ENCODE measurements around the gene CARM1.
A peak's percentile ranks its signal among the peaks of the same experiment; 100 is the strongest.

Gene CARM1

DNA sequence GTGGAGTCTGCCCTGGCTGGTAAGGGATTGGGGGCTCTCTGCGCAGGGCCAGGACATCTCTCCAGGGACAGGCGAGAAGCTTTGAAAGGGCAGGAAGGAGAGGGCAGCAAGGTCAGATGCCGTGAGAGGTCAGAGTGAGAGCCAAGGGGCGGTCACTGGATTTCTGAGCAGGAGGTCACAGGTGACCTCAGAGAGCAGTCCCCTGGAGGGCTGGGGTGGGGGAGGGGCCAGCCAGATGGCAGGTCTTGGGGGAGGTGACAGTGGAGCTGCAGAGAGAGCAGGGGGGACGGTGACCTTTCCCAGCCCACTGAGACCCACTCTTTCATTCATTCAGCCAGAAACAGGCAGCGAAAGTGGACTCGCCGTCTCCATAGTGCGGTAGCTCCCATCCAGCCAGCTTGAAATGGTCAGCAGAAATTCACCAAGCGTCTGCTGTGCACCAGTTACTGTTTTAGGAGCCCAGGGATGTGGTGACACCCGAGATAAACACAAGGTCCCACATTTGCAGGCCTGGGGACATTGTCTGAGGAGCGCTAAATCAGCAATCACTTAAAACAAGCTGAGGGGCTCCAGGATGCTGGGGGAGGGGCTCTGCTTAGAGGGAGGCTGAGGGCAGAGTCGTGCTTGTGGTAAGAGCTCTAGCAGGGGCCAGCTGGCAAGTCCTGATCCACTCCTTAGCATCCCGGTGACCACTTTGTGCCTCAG is 10.2 kb downstream of the CARM1 start:
- H3K9ac ChIP-seq (ENCODE audit: low read length) = no peak overlapping the region
- H3K4me1 ChIP-seq (ENCODE audit: control insufficient read depth, insufficient read depth, low read length) = peaks cover 17% of the 10 kb centered on the region

DNA sequence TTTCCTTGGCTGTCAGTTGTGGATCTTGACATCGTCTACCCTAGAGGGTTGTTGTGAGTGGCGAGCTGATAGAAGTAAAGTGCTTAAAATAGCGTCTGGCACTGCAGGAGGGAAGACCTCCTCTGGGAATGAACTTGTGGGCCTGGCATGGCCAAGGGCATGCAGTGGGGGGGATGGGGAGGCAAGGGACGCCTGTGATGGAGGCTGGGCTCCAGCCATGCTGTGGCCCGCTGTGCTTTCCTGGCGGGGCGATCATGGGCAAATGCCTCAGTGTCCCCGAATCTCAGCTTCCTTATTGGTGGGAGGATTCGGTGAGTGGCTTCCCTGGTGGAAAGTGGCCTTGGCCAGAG is 10.7 kb downstream of the CARM1 start:
- no peak overlapping the region for H3K9ac ChIP-seq (ENCODE audit: low read length)
- H3K36me3 ChIP-seq (ENCODE audit: control insufficient read depth, insufficient read depth, low read length, severe bottlenecking) = no peaks in the 10 kb centered on the region
- H3K27me3 ChIP-seq (replicated peaks; ENCODE audit: control insufficient read depth, insufficient read depth, low read length) = no peaks in the 10 kb centered on the region
- H3K4me3 ChIP-seq (ENCODE audit: low read length) = no peak overlapping the region
- no peaks in the 10 kb centered on the region for H3K9me3 ChIP-seq (ENCODE audit: control insufficient read depth, low read length)
- no peak for DNase-seq (ENCODE audit: low read depth)
- H3K4me1 ChIP-seq (ENCODE audit: control insufficient read depth, insufficient read depth, low read length) = peaks cover 16% of the 10 kb centered on the region

More for the DNA sequence above, 10.2 kb downstream of the CARM1 start:
- Histone ChIP-seq H3K9me3 (ENCODE audit: control insufficient read depth, low read length) (no peaks in the 10 kb centered on the region), H3K4me3 (ENCODE audit: low read length) (no peak overlapping the region), H3K27me3 (replicated peaks; ENCODE audit: control insufficient read depth, insufficient read depth, low read length) (no peaks in the 10 kb centered on the region), H3K36me3 (ENCODE audit: control insufficient read depth, insufficient read depth, low read length, severe bottlenecking) (no peaks in the 10 kb centered on the region)
- DNase-seq (ENCODE audit: low read depth) = no peak

DNA sequence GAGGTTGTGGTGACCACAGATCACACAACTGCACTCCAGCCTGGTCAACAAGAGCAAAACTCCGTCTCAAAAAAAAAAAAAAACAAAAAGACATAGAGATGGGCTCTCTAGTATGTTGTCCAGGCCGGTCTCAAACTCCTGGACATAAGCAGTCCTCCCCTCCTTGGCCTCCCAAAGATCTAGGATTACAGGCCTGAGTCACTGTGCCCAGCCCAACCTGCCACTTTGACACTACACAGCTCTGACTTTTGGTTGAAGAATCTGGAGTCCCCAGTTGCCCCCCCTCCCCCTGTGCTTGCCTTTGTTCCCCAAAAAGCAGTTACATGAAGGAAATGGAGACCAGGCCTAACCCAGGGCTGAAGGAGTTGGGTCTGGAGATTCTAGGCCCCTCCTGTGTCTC is 12.9 kb downstream of the CARM1 start:
- Histone ChIP-seq H3K9me3 (ENCODE audit: control insufficient read depth, low read length) (no peaks in the 10 kb centered on the region), H3K4me3 (ENCODE audit: low read length) (no peak overlapping the region)
- DNase-seq (ENCODE audit: low read depth) = peak; percentile 95

DNA sequence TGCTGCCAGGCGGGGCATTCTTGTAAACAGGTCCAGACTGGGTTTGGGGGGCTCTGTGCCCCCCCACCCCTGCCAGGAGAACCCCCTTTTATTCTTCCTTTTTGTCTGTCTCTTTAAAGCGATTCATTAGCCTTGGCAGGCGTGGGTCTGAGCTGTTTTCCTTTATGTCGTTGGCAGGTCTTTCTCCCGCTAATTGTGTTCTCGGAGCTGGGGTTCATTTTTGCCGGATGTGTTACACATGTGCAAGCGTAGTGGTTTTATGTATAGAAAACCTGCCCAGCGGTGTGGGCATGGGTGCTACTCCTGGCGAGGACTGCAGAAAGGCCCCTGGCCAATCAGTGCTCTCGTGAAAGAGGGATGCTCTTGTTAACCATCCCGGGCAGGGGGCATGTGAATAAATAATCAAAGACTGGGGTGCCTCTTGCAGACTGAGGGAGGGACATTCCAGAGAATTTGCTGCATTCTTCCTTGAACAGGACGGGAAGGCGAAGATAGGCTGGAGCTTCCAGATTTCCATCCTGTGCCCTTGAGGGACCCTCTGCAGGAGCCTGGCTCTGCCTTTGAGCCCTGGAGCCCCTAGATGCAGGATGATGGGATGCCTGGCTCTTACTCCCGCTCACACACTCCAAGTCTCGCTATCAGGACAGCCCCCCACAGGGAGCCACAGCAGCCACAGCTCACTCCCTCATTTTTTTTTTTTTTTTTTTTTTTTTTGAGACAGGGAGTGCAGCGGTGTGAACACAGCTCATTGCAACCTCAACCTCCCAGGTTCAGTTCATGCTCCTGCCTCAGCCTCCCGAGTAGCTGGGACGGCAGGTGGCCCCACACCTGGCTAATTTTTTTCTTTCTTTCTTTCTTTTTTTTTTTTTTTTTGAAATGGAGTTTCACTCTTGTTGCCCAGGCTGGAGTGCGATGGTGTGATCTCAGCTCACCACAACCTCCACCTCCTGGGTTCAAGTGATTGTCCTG is 14.1 kb downstream of the CARM1 start:
- H3K9me3 ChIP-seq (ENCODE audit: control insufficient read depth, low read length) = no peaks in the 10 kb centered on the region
- H3K36me3 ChIP-seq (ENCODE audit: control insufficient read depth, insufficient read depth, low read length, severe bottlenecking) = no peaks in the 10 kb centered on the region
- H3K4me3 ChIP-seq (ENCODE audit: low read length) = no peak overlapping the region
- no peak overlapping the region for H3K9ac ChIP-seq (ENCODE audit: low read length)
- DNase-seq (ENCODE audit: low read depth) = peak; percentile 51
- peaks cover 10% of the 10 kb centered on the region for H3K4me1 ChIP-seq (ENCODE audit: control insufficient read depth, insufficient read depth, low read length)
- no peaks in the 10 kb centered on the region for H3K27me3 ChIP-seq (replicated peaks; ENCODE audit: control insufficient read depth, insufficient read depth, low read length)

More for the DNA sequence above, 12.9 kb downstream of the CARM1 start:
- Histone ChIP-seq H3K4me1 (ENCODE audit: control insufficient read depth, insufficient read depth, low read length) (peaks cover 10% of the 10 kb centered on the region), H3K9ac (ENCODE audit: low read length) (no peak overlapping the region), H3K36me3 (ENCODE audit: control insufficient read depth, insufficient read depth, low read length, severe bottlenecking) (no peaks in the 10 kb centered on the region), H3K27me3 (replicated peaks; ENCODE audit: control insufficient read depth, insufficient read depth, low read length) (no peaks in the 10 kb centered on the region)

DNA sequence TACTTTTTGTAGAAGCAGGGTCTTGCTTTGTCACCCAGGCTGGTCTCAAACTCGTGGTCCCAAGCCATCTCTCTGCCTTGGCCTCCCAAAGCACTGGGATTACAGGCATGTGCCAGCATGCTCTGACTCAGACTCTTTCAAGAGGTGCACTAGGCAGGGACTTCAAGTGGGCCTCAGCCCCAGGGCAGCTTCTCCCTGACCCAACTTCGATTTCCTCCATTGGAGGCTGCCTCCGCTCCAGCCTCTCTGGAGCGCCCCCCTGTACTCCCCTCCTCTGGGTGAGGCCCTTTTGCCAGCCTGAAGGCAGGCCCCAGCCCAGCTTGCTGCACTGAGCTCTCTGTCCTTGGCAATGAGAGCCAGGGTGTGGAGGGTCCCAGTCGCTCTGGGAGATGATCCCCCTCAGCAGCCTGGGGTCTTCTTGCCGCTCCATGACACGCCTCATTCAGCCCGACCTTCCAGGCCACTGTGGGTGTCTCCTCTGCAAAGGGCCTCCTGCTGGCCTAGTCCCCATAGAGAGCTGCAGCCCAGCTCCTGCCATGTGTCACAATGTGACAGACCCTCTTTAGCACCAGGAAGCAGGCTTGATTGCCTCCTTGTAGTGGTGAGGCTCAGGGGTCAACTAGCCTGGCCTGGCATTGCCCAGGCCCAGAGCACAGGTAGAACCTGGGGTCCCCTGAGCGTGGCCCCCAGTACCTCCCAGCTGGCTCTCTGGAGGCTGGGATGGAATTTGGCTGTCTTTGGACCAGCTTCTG is 16.4 kb downstream of the CARM1 start:
- peaks cover 9% of the 10 kb centered on the region for H3K4me1 ChIP-seq (ENCODE audit: control insufficient read depth, insufficient read depth, low read length)
- no peak overlapping the region for H3K9ac ChIP-seq (ENCODE audit: low read length)
- H3K36me3 ChIP-seq (ENCODE audit: control insufficient read depth, insufficient read depth, low read length, severe bottlenecking) = no peaks in the 10 kb centered on the region
- DNase-seq (ENCODE audit: low read depth) = peak; percentile 51
- no peaks in the 10 kb centered on the region for H3K9me3 ChIP-seq (ENCODE audit: control insufficient read depth, low read length)
- no peaks in the 10 kb centered on the region for H3K27me3 ChIP-seq (replicated peaks; ENCODE audit: control insufficient read depth, insufficient read depth, low read length)
- no peak overlapping the region for H3K4me3 ChIP-seq (ENCODE audit: low read length)

DNA sequence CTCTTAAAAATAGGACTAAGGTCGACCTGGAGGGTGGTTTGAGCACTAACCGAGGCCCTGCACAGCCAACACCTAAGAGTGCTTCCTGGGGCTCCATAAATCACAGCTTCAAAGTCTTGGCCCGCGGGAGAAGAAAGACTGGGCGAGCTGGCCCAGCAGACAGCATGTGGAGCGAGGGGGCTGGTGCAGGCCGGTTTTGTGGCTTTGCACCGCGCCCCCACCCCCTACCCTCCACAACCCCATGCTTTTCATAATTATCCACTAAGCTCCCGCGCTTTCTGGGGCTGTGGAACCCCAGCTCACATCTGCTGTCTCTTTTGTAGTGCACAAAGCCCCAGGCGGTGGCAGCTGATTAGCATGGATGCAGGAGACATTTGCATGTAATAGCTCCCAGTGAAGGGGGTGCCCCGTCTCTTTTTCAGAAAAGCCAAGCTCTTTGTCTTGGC is 17.1 kb downstream of the CARM1 start:
- H3K36me3 ChIP-seq (ENCODE audit: control insufficient read depth, insufficient read depth, low read length, severe bottlenecking) = no peaks in the 10 kb centered on the region
- H3K4me3 ChIP-seq (ENCODE audit: low read length) = no peak overlapping the region
- H3K4me1 ChIP-seq (ENCODE audit: control insufficient read depth, insufficient read depth, low read length) = peaks cover 9% of the 10 kb centered on the region
- H3K9me3 ChIP-seq (ENCODE audit: control insufficient read depth, low read length) = no peaks in the 10 kb centered on the region
- no peaks in the 10 kb centered on the region for H3K27me3 ChIP-seq (replicated peaks; ENCODE audit: control insufficient read depth, insufficient read depth, low read length)
- no peak for DNase-seq (ENCODE audit: low read depth)
- H3K9ac ChIP-seq (ENCODE audit: low read length) = no peak overlapping the region

DNA sequence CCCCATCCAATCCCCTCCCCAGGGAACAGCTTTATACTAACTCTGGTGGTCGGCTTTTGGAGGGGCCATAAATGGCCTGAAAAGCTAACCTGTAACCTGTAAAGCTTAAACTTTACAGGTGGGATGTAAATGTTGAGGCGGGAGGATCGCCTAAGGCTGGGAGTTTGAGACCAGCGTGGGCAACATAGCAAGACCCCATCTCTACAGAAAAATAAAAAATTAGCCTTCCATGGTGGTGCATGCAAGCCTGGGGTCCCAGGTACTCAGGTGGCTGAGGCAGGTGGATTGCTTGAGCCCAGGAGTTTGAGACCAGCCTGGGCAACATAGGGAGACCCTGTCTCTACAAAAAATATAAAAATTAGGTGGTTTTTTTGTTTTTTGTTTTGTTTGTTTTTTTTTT is 18.5 kb downstream of the CARM1 start:
- peaks cover 6% of the 10 kb centered on the region for H3K4me1 ChIP-seq (ENCODE audit: control insufficient read depth, insufficient read depth, low read length)
- H3K9ac ChIP-seq (ENCODE audit: low read length) = no peak overlapping the region
- H3K36me3 ChIP-seq (ENCODE audit: control insufficient read depth, insufficient read depth, low read length, severe bottlenecking) = no peaks in the 10 kb centered on the region
- H3K27me3 ChIP-seq (replicated peaks; ENCODE audit: control insufficient read depth, insufficient read depth, low read length) = no peaks in the 10 kb centered on the region
- no peaks in the 10 kb centered on the region for H3K9me3 ChIP-seq (ENCODE audit: control insufficient read depth, low read length)
- DNase-seq (ENCODE audit: low read depth) = no peak
- H3K4me3 ChIP-seq (ENCODE audit: low read length) = no peak overlapping the region

DNA sequence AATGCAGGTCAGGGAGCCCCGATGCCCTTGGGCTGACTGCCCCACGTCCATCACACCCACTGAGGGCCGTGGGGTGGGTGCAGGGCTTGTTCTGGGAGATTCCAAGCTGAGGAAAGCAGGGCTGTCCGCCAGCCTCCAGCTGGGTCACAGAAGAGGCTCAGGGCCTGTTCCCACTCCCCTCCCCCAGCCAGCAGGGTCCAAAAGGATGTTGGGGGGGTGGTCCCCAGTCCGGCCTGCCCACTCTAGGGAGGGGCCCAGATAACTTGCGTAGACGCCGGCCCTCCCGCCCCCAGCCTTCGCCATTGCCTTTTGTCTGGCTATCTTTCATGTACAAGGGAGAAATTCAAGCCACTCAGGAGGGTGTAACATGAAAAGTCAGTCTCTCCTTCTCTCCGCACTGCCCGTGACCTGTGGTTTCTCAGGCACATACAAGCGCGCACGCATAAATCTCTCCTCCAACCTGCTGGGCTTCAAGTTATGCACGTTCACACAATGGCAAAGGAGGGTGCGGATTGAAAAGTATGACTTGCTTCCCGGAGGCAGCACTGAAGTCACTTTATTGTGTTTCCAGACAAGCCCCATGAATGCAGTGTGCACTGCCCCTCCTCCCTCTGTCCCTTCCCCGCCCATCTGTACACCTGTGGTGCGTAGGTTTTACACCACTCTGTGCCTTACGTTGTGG is 20.2 kb downstream of the CARM1 start:
- Histone ChIP-seq H3K9me3 (ENCODE audit: control insufficient read depth, low read length) (no peaks in the 10 kb centered on the region), H3K4me3 (ENCODE audit: low read length) (no peak overlapping the region), H3K9ac (ENCODE audit: low read length) (no peak overlapping the region), H3K36me3 (ENCODE audit: control insufficient read depth, insufficient read depth, low read length, severe bottlenecking) (no peaks in the 10 kb centered on the region), H3K27me3 (replicated peaks; ENCODE audit: control insufficient read depth, insufficient read depth, low read length) (no peaks in the 10 kb centered on the region), H3K4me1 (ENCODE audit: control insufficient read depth, insufficient read depth, low read length) (peaks cover 6% of the 10 kb centered on the region)
- no peak for DNase-seq (ENCODE audit: low read depth)

DNA sequence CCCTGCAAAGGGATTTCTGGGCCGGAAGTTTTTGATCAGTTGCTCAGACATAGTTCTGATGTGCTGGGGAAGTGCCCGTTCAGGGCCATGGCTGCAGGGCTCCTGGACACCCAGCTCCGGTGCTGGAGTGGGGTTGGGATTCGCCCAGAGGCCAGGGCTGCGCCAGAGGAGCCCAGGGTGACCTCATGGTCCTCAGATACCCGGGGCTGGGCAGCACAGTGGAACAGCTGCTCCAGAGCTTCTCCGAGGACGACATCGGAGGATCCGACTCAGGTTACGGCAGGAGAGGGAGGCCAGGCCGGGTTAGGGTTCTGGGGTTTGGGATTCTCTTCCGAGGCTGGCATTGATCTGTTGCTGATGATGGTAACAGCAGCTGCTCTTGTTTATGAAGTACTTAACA is 20.9 kb downstream of the CARM1 start:
- Histone ChIP-seq H3K27me3 (replicated peaks; ENCODE audit: control insufficient read depth, insufficient read depth, low read length) (no peaks in the 10 kb centered on the region), H3K4me3 (ENCODE audit: low read length) (no peak overlapping the region), H3K9ac (ENCODE audit: low read length) (no peak overlapping the region), H3K36me3 (ENCODE audit: control insufficient read depth, insufficient read depth, low read length, severe bottlenecking) (no peaks in the 10 kb centered on the region), H3K9me3 (ENCODE audit: control insufficient read depth, low read length) (no peaks in the 10 kb centered on the region), H3K4me1 (ENCODE audit: control insufficient read depth, insufficient read depth, low read length) (peaks cover 6% of the 10 kb centered on the region)
- DNase-seq (ENCODE audit: low read depth) = no peak

DNA sequence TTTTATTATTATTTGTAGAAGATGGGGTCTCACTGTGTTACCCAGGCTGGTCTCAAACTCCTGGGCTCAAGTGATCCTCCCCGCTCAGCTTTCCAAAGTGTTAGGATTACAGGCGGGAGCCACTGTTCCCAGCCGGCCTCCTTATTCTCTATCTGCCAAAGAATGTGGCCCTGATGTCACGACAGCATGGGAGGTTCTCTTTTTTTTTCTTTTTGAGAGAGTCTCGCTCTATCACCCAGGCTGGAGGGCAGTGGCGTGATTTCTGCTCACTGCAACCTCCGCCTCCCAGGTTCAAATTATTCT is 23.5 kb downstream of the CARM1 start:
- Histone ChIP-seq H3K36me3 (ENCODE audit: control insufficient read depth, insufficient read depth, low read length, severe bottlenecking) (no peaks in the 10 kb centered on the region), H3K4me3 (ENCODE audit: low read length) (no peak overlapping the region), H3K9ac (ENCODE audit: low read length) (no peak overlapping the region), H3K4me1 (ENCODE audit: control insufficient read depth, insufficient read depth, low read length) (peaks cover 6% of the 10 kb centered on the region), H3K9me3 (ENCODE audit: control insufficient read depth, low read length) (no peaks in the 10 kb centered on the region), H3K27me3 (replicated peaks; ENCODE audit: control insufficient read depth, insufficient read depth, low read length) (no peaks in the 10 kb centered on the region)
- DNase-seq (ENCODE audit: low read depth) = no peak

DNA sequence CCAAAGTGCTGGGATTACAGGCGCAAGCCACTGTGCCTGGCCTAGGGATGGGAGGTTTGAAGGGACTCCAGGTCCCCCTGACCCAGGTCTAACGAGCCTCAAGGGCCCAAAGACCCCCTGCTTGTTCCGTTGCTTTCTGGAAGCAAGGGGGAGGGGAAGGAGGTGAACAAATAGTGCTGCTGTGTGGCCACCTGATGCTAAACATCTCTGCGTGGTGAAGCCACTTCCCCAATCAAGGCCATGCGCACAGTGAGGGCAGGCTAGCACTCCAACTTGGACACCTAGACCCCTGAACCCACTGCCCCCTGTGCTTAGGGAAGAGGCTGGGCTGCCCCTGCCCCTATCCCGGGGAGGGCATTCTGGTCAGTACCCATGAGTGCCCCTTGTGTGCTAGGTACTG is 24.0 kb downstream of the CARM1 start:
- H3K4me1 ChIP-seq (ENCODE audit: control insufficient read depth, insufficient read depth, low read length) = peaks cover 6% of the 10 kb centered on the region
- H3K9me3 ChIP-seq (ENCODE audit: control insufficient read depth, low read length) = no peaks in the 10 kb centered on the region
- H3K9ac ChIP-seq (ENCODE audit: low read length) = no peak overlapping the region
- DNase-seq (ENCODE audit: low read depth) = no peak
- H3K36me3 ChIP-seq (ENCODE audit: control insufficient read depth, insufficient read depth, low read length, severe bottlenecking) = no peaks in the 10 kb centered on the region
- no peaks in the 10 kb centered on the region for H3K27me3 ChIP-seq (replicated peaks; ENCODE audit: control insufficient read depth, insufficient read depth, low read length)
- no peak overlapping the region for H3K4me3 ChIP-seq (ENCODE audit: low read length)

All from adipocyte (in vitro differentiated cells).